HuH-7 (cell line): ENCODE data around the gene GRIN2A.

Source experiments
- DNase-seq: peaks from one replicate; pipeline ENCODE4 v3.0.0; 2011; ENCODE audit warnings: low spot score

GRIN2A gene

GRCh38 chr16:9965079-9965478 is 217.1 kb downstream of the GRIN2A start:
- DNase-seq, result no peak

- no peak for DNase-seq
Observed at GRCh38 chr16:9964426-9964825, 217.8 kb downstream of the GRIN2A start.

GRCh38 chr16:9957433-9957832 is 224.8 kb downstream of the GRIN2A start:
- DNase-seq, result no peak

- no peak for DNase-seq
Observed at GRCh38 chr16:9957002-9957401, 225.2 kb downstream of the GRIN2A start.

- DNase-seq, result no peak
Observed at GRCh38 chr16:9955677-9956076, 226.6 kb downstream of the GRIN2A start.

- no peak for DNase-seq
Observed at GRCh38 chr16:9953908-9954570, 228.2 kb downstream of the GRIN2A start.

- no peak for DNase-seq
Observed at GRCh38 chr16:9950658-9951057, 231.6 kb downstream of the GRIN2A start.

DNA sequence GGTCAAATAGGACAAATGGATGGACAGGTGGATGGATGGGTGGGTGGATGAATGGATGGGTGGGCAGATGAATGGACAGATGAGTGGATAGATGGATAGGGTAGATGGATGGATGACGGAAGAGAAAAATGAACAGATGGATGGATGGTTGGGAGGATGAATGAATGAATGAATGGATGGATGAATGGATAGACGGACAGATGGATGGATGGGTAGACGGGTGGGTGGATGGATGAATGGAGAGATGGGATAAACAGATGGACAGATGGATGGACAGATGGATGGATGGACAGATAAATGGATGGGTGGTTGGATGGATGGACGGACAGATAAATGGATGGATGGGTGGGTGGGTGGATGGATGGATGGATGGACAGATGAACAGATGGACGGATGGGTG is 232.8 kb downstream of the GRIN2A start:
- no peak for DNase-seq

DNA sequence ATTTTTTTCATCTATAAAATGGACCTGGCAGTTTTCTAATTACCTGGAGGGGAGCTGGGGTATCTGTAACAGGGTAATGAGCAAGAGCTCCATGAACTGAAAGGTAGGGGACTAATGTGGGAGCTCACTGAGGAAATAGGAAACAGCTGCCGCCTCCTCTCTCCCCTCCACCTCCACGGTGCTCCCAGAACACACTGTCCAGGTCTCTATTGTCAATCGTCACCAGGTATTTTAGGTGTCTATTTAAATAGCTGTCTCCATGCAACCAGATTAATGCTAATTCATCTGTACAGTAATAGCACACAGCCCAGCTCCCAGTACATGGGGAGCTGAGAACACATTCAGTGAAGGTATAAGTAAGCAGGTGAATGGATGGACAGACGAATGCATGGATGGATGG is 233.3 kb downstream of the GRIN2A start:
- no peak for DNase-seq

DNA sequence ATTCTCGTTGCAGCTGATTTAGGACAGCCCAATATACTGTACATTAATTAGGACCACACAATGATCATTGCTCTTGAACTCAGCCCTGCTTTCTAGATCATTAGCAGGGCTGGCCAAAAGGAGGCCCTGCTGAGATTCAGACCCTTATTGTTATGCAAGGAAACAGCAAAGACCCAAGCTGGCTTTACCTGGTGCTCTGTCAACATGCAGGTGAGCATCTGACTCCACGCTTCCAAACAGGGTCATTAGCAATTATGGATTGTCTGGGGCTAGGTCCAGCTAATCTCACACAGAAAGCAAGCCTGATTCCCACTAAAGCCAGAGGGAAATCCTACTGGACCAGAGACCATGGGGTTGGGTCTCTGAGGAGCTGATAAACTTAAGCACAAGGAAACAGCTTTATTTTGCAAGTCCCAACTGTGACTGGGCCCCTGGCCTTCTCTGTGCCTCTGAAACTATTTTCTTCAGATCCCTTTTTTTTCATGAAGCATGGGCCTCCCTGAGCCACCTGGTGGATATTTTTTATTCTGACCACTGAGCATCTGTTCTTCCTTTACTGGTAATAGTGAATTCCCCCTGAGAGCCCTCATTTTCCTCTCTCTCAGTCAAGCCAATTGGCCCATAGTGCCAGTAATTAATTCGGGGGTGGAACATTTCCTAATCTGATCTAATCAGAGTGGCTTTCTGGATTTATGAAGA is 236.1 kb downstream of the GRIN2A start:
- no peak for DNase-seq

- DNase-seq, result no peak
Observed at GRCh38 chr16:9943121-9943520, 239.1 kb downstream of the GRIN2A start.

DNA sequence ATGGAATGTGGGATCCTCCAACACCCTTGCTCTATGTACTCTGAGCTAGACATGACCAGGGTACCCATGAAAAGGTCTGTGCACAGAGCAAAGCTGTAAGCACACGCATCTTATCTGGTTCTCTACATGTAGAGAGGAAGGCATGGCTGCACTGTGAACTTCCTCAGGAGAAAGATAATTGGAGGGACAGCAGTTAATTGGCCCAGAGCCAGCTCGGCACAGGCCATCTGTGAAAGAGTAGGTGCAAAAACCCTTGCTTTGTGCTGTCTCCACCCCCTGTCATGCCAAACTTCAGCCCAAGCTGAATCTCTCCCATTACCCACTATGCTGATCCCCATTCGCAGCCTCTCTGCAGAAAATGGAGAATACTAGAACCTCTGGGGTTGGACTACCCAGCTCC is 241.0 kb downstream of the GRIN2A start:
- no peak for DNase-seq

- DNase-seq, result no peak
Observed at GRCh38 chr16:9934723-9935508, 247.3 kb downstream of the GRIN2A start.

- no peak for DNase-seq
Observed at GRCh38 chr16:9932919-9933653, 249.1 kb downstream of the GRIN2A start.

DNA sequence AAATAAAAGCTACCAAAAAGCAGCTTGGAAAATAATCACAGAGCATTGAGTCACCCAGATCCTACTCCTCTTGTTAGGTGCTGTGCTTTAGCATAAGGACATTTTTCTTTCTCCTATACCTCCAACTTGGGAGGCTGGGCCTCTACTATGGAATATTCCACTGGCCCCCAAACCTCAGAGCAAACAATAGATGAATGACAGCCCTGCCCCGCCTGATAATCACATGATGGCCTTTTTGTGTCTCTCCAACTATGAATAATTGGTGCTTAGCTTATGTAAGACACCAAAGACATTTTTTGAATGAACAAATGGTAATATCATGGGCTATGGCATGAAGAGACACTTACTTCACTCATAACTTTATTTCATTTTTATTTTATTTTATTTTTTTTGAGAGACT is 250.2 kb downstream of the GRIN2A start:
- DNase-seq, result no peak

GRCh38 chr16:9929836-9930235 is 252.4 kb downstream of the GRIN2A start:
- DNase-seq, result no peak

- no peak for DNase-seq
Observed at GRCh38 chr16:9929313-9929712, 252.9 kb downstream of the GRIN2A start.

DNA sequence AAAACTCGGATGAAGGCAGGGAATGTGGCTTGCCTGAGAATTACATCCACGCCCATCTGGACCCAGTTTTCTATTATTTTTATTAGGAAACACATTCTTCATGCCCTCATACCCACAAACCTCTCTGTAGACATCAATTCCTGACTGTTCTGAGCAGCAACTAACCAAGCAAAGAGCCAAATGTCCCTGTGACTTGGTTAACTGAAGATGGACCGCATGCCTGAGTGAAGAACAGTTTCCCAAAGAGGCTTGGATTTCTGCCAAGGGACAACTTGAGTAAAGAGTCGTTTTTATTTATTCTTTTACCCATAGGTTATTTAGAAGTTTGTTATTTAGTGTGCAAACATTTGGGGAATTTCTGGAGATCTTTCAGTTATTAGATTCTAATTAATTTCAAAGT is 259.8 kb downstream of the GRIN2A start:
- no peak for DNase-seq

DNA sequence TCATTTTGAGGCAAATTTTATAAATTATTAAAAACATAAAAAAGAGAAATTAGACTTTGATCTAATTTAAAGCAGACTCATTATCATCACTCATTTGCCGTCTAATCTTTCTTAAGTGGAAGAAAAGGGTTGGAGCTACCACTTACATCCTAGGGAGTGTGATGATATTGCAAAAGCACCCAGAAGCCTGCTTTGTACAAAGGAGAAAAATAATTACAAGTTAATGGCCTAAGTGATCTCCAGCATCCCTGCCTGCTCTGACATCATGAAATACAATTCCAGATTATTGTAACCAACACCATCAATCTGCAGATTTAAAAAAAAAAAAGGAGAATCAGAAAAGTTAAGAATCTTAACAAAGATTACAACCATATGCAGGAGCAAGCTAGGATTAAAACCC is 260.2 kb downstream of the GRIN2A start:
- DNase-seq, result no peak

DNA sequence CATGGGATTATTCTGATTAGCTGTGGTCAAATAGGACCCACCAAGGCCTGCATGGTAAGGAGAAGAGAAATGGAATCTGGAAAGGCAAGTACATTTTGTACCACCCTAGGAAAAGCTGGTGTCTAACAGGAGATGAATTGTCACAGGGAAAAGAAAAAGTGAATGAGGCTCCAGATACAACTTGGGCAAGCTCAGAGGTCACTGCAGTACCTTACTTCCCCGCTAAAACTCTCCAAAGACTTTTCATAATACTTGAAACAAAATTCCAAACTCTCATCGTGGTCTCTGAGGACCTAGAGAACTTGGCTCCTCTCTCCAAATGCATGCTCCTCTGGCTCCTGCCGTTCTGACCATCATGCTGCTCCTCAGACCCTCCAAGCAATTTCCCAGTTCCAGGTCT is 262.8 kb downstream of the GRIN2A start:
- DNase-seq, result no peak

GRCh38 chr16:9917691-9918090 is 264.5 kb downstream of the GRIN2A start:
- no peak for DNase-seq

DNA sequence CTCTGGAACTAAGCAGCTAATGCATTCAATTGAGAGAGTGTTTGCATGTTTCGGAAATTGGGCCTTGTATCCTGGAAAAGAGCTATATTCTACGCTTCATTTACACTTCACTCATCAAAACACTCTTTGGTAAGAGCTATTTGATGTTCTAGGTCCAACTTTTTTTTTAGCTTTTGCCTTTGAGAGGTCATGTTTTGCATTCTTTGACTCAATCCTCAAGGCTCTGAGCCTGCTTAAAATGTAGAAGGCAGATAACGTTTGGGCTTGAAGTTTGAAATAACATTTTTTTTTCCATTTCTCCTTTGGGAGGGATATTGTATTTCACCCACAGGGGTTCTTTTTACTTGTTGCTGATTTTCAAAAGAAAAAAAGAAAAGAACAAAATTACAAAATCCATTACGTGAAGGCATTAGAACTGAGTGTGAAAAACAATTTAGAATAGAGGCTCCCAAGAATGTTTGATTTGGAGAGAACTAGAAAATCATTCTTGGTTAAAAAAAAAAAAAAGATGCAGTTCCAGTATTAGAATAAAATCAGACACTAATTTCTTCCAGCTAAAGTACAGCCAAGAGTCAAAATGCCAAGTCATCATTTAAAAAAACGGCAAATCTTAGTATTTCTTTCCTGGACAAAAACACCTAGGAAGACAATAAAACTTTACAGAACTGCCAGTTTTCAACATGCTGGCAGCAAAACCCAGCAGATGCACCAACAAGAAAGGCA is 268.5 kb downstream of the GRIN2A start:
- DNase-seq, result no peak
